A549 (cell line): ENCODE measurements around the gene WDHD1. TPM values are rescaled to one million over a fixed set of nuclear protein-coding genes. Genes with fewer than 3 reads are reported as not detected.
"Not testable (repeated sequence)": the region's sequence is repeated elsewhere in the genome, so short reads cannot be mapped to it uniquely, and the experiment has no call there.

ENCODE experiments used
- ATAC-seq, 2 experiments: fragments of 200-7000 bp in 1 of 2; fragments of >200 bp in 1 of 2; cut with Nextera tagmentation in 1 of 2; cut with Tn5 transposase in 1 of 2; 3 replicates each; pipeline versions ENCODE4 v1.8.0 to v1.9.1; 2018 to 2020; ENCODE audit warnings: mild to moderate bottlenecking in 1 of 2, moderate library complexity in 1 of 2
- CTCF ChIA-PET: fragments of 300-600 bp; sonication (Branson Sonifier 250); formaldehyde crosslinking; extraction: SDS; loops from one replicate; lab custom pipeline; 2021; ENCODE audit warnings: antibody characterized with exemption, inconsistent platforms; lab: Yijun Ruan, JAX
- POLR2A ChIA-PET: fragments of 350-600 bp; formaldehyde crosslinking; extraction: SDS; loops from one replicate; lab custom pipeline; 2021; ENCODE audit warnings: antibody characterized with exemption, inconsistent platforms; lab: Yijun Ruan, JAX
- DNase-seq, 2 experiments: peaks; one replicate each; pipeline versions ENCODE4 v3.0.0 to v3.0.0-alpha.2; 2011 to 2016; ENCODE audit warnings: low read depth in 1 of 2, low spot score in 1 of 2
- FAIRE-seq: peaks from 2 replicates; lab custom pipeline; 2011; peaks lifted over from hg19 to GRCh38; lab: Jason Lieb, UNC
- H3K27ac ChIP-seq, 2 experiments: fragments of >200 bp; sonication (Bioruptor Twin); formaldehyde crosslinking; 3 replicates each; pipeline ENCODE4 v1.5.1; 2016 to 2017
- H3K4me1 ChIP-seq: fragments of >200 bp; sonication (Bioruptor Twin); formaldehyde crosslinking; 3 replicates; pipeline ENCODE4 v1.6.1; 2016
- H3K4me2 ChIP-seq: fragments of >200 bp; sonication (Bioruptor Twin); formaldehyde crosslinking; 3 replicates; pipeline ENCODE4 v1.6.1; 2016
- H3K4me3 ChIP-seq: fragments of >200 bp; sonication (Bioruptor Twin); formaldehyde crosslinking; 3 replicates; pipeline ENCODE4 v1.5.1; 2016
- H3K9me3 ChIP-seq: fragments of >200 bp; sonication (Bioruptor Twin); formaldehyde crosslinking; 3 replicates; pipeline ENCODE4 v1.6.1; 2016
- ATOH8 ChIP-seq: fragments of 250-450 bp; sonication (Bioruptor Pico); IDR thresholded peaks from 2 replicates; pipeline ENCODE4 v1.5.0; 2020; ENCODE audit warnings: low read depth, mild to moderate bottlenecking, moderate library complexity
- BCL3 ChIP-seq: fragments of >200 bp; sonication (Bioruptor Twin); formaldehyde crosslinking; IDR thresholded peaks from 3 replicates; pipeline ENCODE4 v1.6.1; 2016
- CBX8 ChIP-seq: fragments of 200-600 bp; sonication (generic); IDR thresholded peaks from 2 replicates; pipeline ENCODE4 v1.6.1; 2016
- CEBPB ChIP-seq, 2 experiments: fragments of >200 bp in 1 of 2; sonication (Bioruptor Twin) in 1 of 2; formaldehyde crosslinking in 1 of 2; IDR thresholded peaks; 2 replicates each; pipeline ENCODE4 v1.6.1; 2012 to 2016
- CHD4 ChIP-seq: fragments of 200-600 bp; sonication (generic); IDR thresholded peaks from 2 replicates; pipeline ENCODE4 v1.6.1; 2016; ENCODE audit warnings: antibody characterized with exemption, mild to moderate bottlenecking, borderline replicate concordance
- ESRRA ChIP-seq: fragments of 150-350 bp; IDR thresholded peaks from 2 replicates; pipeline ENCODE4 v1.6.1; 2014; ENCODE audit warnings: mild to moderate bottlenecking, low read length, borderline replicate concordance
- FOSB ChIP-seq: fragments of 250-450 bp; sonication (Bioruptor Pico); IDR thresholded peaks from 2 replicates; pipeline ENCODE4 v1.5.0; 2020; ENCODE audit warnings: mild to moderate bottlenecking, moderate library complexity
- GATA3 ChIP-seq: IDR thresholded peaks from 2 replicates; pipeline ENCODE4 v1.6.1; 2012; ENCODE audit warnings: borderline replicate concordance
- HES2 ChIP-seq: fragments of >200 bp; sonication (Bioruptor Twin); formaldehyde crosslinking; IDR thresholded peaks from 2 replicates; pipeline ENCODE4 v1.6.1; 2016
- HMGXB4 ChIP-seq: fragments of 250-450 bp; sonication (Bioruptor Pico); IDR thresholded peaks from 2 replicates; pipeline ENCODE4 v1.5.0; 2021; ENCODE audit warnings: mild to moderate bottlenecking, moderate library complexity, borderline replicate concordance
- HOXB13 ChIP-seq: fragments of 250-450 bp; sonication (Bioruptor Pico); IDR thresholded peaks from 2 replicates; pipeline ENCODE4 v1.5.0; 2020; ENCODE audit warnings: low read depth, mild to moderate bottlenecking, moderate library complexity
- KDM5A ChIP-seq: fragments of 200-600 bp; sonication (generic); IDR thresholded peaks from 2 replicates; pipeline ENCODE4 v1.6.1; 2016; ENCODE audit warnings: antibody characterized with exemption, mild to moderate bottlenecking
- MAX ChIP-seq: IDR thresholded peaks from 2 replicates; pipeline ENCODE4 v1.6.1; 2012
- MYC ChIP-seq: IDR thresholded peaks from 2 replicates; pipeline ENCODE4 v1.6.1; 2012; ENCODE audit warnings: mild to moderate bottlenecking, inconsistent platforms, low read length, improper control_type of control experiment, borderline replicate concordance
- NFE2L2 ChIP-seq: fragments of 150-350 bp; conservative IDR thresholded peaks from 2 replicates; pipeline ENCODE4 v1.6.1; 2014; ENCODE audit warnings: low read length
- REST ChIP-seq: fragments of 200-600 bp; sonication (generic); IDR thresholded peaks from 2 replicates; pipeline ENCODE4 v1.6.1; 2016; ENCODE audit warnings: antibody characterized with exemption, mild to moderate bottlenecking, moderate library complexity
- RNF2 ChIP-seq: fragments of 200-600 bp; sonication (generic); IDR thresholded peaks from 2 replicates; pipeline ENCODE4 v1.6.1; 2016; ENCODE audit warnings: low read depth, mild to moderate bottlenecking, antibody characterized with exemption, moderate library complexity, borderline replicate concordance
- SMC3 ChIP-seq: fragments of >200 bp; sonication (Bioruptor Twin); formaldehyde crosslinking; IDR thresholded peaks from 3 replicates; pipeline ENCODE4 v1.6.1; 2018; ENCODE audit warnings: inconsistent platforms
- SREBF2 ChIP-seq: fragments of 450-650 bp; IDR thresholded peaks from 2 replicates; pipeline ENCODE4 v1.6.1; 2014; ENCODE audit warnings: mild to moderate bottlenecking, moderate library complexity
- ZFP36 ChIP-seq: fragments of 450-650 bp; IDR thresholded peaks from 2 replicates; pipeline ENCODE4 v1.6.1; 2014; ENCODE audit warnings: borderline replicate concordance; ENCODE audit not compliant: partially characterized antibody
- ZNF302 ChIP-seq: fragments of 250-450 bp; sonication (Bioruptor Pico); IDR thresholded peaks from 2 replicates; pipeline ENCODE4 v1.9.0; 2021; ENCODE audit warnings: inconsistent platforms, mild to moderate bottlenecking, moderate library complexity
- WGBS: methylation state at CpG from one replicate; pipeline ENCODE4 v1.1.6; 2017; ENCODE audit errors: missing lambda C conversion rate; 5-methylcytosine and 5-hydroxymethylcytosine counted together
- polyA plus RNA-seq, 4 experiments: library from polyadenylated mRNA; depleted of rRNA in 3 of 4; stranded (reverse); fragments of >200 nt; fragmentation: RNase III in 1 of 4; extraction: RNeasy Plus Mini Kit Qiagen cat#74134 plus additional on column Dnase treatment in 1 of 4; gene quantifications; 2 replicates in 3 of 4; 3 replicates in 1 of 4; pipeline ENCODE4 v1.2.3, GENCODE V29; 2011 to 2017

Gene WDHD1
- polyA plus RNA-seq, 2 of the 4 experiments (the other 2 are of a cell fraction), result 16.3 to 35.6 TPM

- CTCF ChIA-PET, result interaction anchor here (0.8 to 1.6 kb wide), 5 partner anchors 14 to 333 kb away, joined by 3 to 4 read pairs (median 4); partner anchors contain the start of gene SAMD4A
These were observed 127.3 kb downstream of the WDHD1 start for GRCh38 chr14:54899573-54899972.

GRCh38 chr14:54897809-54898555, 128.9 kb downstream of the WDHD1 start:
- ATAC-seq, H3K4me2 ChIP-seq, H3K4me1 ChIP-seq, FAIRE-seq, H3K9me3 ChIP-seq, DNase-seq, POLR2A ChIA-PET, H3K27ac ChIP-seq, H3K4me3 ChIP-seq: not testable (repeated sequence)
- 63% methylated on average over 5 of the region's 5 CpGs for WGBS
- CTCF ChIA-PET, result interaction anchor here (1.2 kb wide), 1 partner anchor 334 kb away, joined by 4 read pairs; no protein-coding TSS in a partner anchor

More at GRCh38 chr14:54899573-54899972, 127.3 kb downstream of the WDHD1 start:
- H3K4me3 ChIP-seq, result no peak overlapping the region
- FAIRE-seq, result no peak
- TF ChIP-seq KDM5A (no peak), ZFP36 (no peak), GATA3 (no peak), SREBF2 (no peak), BCL3 (no peak), CHD4 (no peak), RNF2 (no peak), FOSB (CRISPR knock-in tag) (no peak), MAX (no peak), ATOH8 (CRISPR knock-in tag) (no peak)
- H3K4me2 ChIP-seq, result no peak overlapping the region
- no peak for ATAC-seq
- POLR2A ChIA-PET, result no interaction called here
- WGBS, result 95% methylated on average over 5 of the region's 5 CpGs
- DNase-seq, result no peak
- peaks cover 9% of the 10 kb centered on the region; the same call in 2 of the 3 replicates for H3K4me1 ChIP-seq
- no peak overlapping the region for H3K27ac ChIP-seq
- no peaks in the 10 kb centered on the region for H3K9me3 ChIP-seq

GRCh38 chr14:54895683-54896082, 131.2 kb downstream of the WDHD1 start:
- ChIA-PET POLR2A (no interaction called here), CTCF (interaction anchor here (1.4 kb wide), 1 partner anchor 11 kb away, joined by 4 read pairs; no protein-coding TSS in a partner anchor)
- DNase-seq, result no peak
- 75% methylated on average over 4 of the region's 4 CpGs for WGBS
- no peak for TF ChIP-seq CBX8
- no peak for TF ChIP-seq ESRRA
- no peak for TF ChIP-seq ZNF302 (CRISPR knock-in tag)
- no peaks in the 10 kb centered on the region for H3K9me3 ChIP-seq
- no peak for FAIRE-seq
- H3K4me1 ChIP-seq, result no peaks in the 10 kb centered on the region
- no peak overlapping the region for H3K27ac ChIP-seq
- H3K4me3 ChIP-seq, result no peak overlapping the region
- H3K4me2 ChIP-seq, result no peak overlapping the region
- ATAC-seq, result peak; percentile 25 to 41; a peak in 4 of 6 replicates

- Histone ChIP-seq H3K4me2 (no peak overlapping the region), H3K27ac (no peak overlapping the region), H3K9me3 (no peaks in the 10 kb centered on the region), H3K4me1 (no peaks in the 10 kb centered on the region), H3K4me3 (no peak overlapping the region)
- ChIA-PET POLR2A (no interaction called here), CTCF (interaction anchor here (0.7 to 1.9 kb wide), 3 partner anchors 8 to 29 kb away, joined by 3 to 4 read pairs (median 4); no protein-coding TSS in a partner anchor)
- WGBS, result 54% methylated on average over 3 of the region's 3 CpGs
- no peak for DNase-seq
- FAIRE-seq, result no peak
- peak; percentile 48 to 66; a peak in 2 of 6 replicates for ATAC-seq
- no peak for TF ChIP-seq GATA3
- no peak for TF ChIP-seq ZNF302 (CRISPR knock-in tag)
- TF ChIP-seq HOXB13 (CRISPR knock-in tag), result no peak
- no peak for TF ChIP-seq HES2
- TF ChIP-seq SMC3, result no peak
- TF ChIP-seq HMGXB4 (CRISPR knock-in tag), result no peak
- TF ChIP-seq CEBPB (IDR thresholded peaks at IDR 0.05), result no peak
- no peak for TF ChIP-seq NFE2L2
- no peak for TF ChIP-seq REST
- TF ChIP-seq MYC, result no peak
These were observed 131.9 kb downstream of the WDHD1 start for GRCh38 chr14:54894995-54895394.
